Measurements from ENCODE around the gene DPEP2NB. TPM values are rescaled to one million over a fixed set of nuclear protein-coding genes. Genes with fewer than 3 reads are reported as not detected.

The DPEP2NB gene
- total RNA-seq, 1 donor from 2014 or later = not detected

GRCh38 chr16:67964477-67965131 lies 51.1 kb downstream of the DPEP2NB start:
- intact Hi-C loops (cut with micrococcal nuclease) = no loop called here

GRCh38 chr16:67963662-67964321 lies 51.9 kb downstream of the DPEP2NB start:
- intact Hi-C loops (cut with micrococcal nuclease) = no loop called here

Other genes with a start within 250 kb of the DPEP2NB start
- 22.7 and 23.2 TPM in 2 replicates for gene RANBP10, start 209.4 kb downstream of the DPEP2NB start, total RNA-seq
- 0.36 and 0.73 TPM in 2 replicates for gene TSNAXIP1, start 209.0 kb downstream of the DPEP2NB start, total RNA-seq
- gene THAP11, start 173.6 kb downstream of the DPEP2NB start, total RNA-seq = 44.3 and 45.8 TPM in 2 replicates
- 138 and 143 TPM in 2 replicates for gene NUTF2, start 169.0 kb downstream of the DPEP2NB start, total RNA-seq
- 54.2 and 54.4 TPM in 2 replicates for gene CENPT, start 168.2 kb downstream of the DPEP2NB start, total RNA-seq
- 106 and 112 TPM in 2 replicates for gene EDC4, start 142.9 kb downstream of the DPEP2NB start, total RNA-seq
- 0.61 and 0.84 TPM in 2 replicates for gene NRN1L, start 131.0 kb downstream of the DPEP2NB start, total RNA-seq
- 20.7 and 22.1 TPM in 2 replicates for gene PSKH1, start 122.7 kb downstream of the DPEP2NB start, total RNA-seq
- gene CTRL, start 84.0 kb downstream of the DPEP2NB start, total RNA-seq = 9.6 and 11.9 TPM in 2 replicates
- 335 and 352 TPM in 2 replicates for gene PSMB10, start 79.1 kb downstream of the DPEP2NB start, total RNA-seq
- gene LCAT, start 71.8 kb downstream of the DPEP2NB start, total RNA-seq = 16.8 and 20.5 TPM in 2 replicates
- 40.2 and 41.9 TPM in 2 replicates for gene SLC12A4, start 47.3 kb downstream of the DPEP2NB start, total RNA-seq
- 0.14 TPM in 1 of 2 replicates, not detected in the other for gene DPEP3, start 35.4 kb downstream of the DPEP2NB start, total RNA-seq
- gene DPEP2, start 16.4 kb downstream of the DPEP2NB start, total RNA-seq = 14.8 and 16.8 TPM in 2 replicates
- gene DDX28, start 7.3 kb upstream of the DPEP2NB start, total RNA-seq = 14.5 and 16.5 TPM in 2 replicates
- 23.8 and 25.0 TPM in 2 replicates for gene DUS2, start 7.4 kb upstream of the DPEP2NB start, total RNA-seq
- 203 and 205 TPM in 2 replicates for gene NFATC3, start 69.5 kb upstream of the DPEP2NB start, total RNA-seq
- 0.07 TPM in 1 of 2 replicates, not detected in the other for gene ESRP2, start 220.2 kb upstream of the DPEP2NB start, total RNA-seq
- 9.4 TPM in 2 replicates for gene PLA2G15, start 229.5 kb upstream of the DPEP2NB start, total RNA-seq
- gene SLC7A6, start 248.6 kb upstream of the DPEP2NB start, total RNA-seq = 74.8 and 79.1 TPM in 2 replicates

Data from T-helper 2 cell treated with Interferon-gamma antibody and Interleukin-4, amounts not matched to agents 100 ng/mL and 5 ng/mL, for 36 hours (primary cell).